UCSD-AML1 (cell line): ENCODE measurements around the gene ADSS1.

Experiments
- DNase-seq: peaks from one replicate; lab custom pipeline; 2025; ENCODE audit not compliant: unreplicated experiment; lab: John Stamatoyannopoulos, UW

The ADSS1 gene

DNA sequence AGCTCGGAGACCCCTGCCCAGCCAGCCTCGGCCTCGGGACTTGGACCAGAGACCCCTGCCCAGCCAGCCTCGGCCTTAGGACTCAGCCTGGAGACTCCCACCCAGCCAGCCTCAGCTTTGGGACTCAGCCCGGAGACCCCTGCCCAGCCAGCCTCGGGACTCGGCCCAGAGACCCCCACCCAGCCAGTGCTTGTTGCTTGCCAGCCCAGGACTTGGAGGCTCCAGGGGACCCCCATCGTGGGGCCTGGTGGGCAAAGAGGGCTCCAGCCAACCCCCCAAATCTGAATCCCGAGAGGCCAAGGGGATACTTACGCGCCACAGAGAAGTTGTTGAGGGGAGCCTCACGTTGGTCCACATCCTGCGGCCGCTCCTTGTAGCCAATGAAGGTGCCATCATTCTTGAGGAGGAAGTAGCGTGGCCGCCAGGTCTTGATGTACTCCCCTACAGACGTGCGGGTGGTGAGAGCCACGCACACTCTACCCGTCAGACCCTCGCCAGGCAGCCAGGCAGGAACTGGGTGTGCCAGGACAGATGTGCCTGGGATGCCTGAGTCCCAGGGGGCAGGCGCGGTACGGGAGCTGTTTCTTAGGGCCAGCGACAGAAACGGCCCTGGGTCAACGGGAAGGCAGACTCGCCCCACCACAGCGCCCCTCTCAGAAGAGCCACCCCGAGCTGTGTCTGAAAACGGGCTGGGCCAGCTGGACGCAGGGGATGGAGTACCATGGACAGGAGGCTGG is 55.9 kb downstream of the ADSS1 start:
- no peak for DNase-seq

DNA sequence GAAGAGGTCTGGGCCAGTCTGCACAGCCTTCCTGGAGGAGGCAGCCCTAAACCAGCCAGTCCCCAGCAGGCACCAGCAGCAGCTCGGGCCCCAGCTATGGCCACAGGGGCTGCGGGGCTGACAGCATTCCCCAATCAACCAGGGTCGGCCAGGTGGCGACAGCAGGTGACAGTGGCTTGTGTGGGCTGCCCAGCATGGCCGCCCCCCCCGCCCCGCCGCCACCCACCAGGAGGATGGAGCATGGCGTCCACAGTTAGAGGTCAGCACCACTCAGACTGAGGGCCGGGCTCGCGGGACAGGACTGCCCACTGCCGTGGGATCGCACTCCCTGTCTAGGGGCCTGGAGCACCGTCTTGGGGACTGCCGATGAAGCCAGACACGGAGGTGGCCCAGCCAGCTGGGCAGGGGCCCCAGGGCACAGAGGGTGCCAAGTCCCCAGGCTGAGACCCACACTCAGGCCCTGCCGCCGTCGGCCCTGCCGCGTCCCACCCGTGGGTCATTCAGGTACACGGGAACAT is 56.5 kb downstream of the ADSS1 start:
- DNase-seq, result no peak

DNA sequence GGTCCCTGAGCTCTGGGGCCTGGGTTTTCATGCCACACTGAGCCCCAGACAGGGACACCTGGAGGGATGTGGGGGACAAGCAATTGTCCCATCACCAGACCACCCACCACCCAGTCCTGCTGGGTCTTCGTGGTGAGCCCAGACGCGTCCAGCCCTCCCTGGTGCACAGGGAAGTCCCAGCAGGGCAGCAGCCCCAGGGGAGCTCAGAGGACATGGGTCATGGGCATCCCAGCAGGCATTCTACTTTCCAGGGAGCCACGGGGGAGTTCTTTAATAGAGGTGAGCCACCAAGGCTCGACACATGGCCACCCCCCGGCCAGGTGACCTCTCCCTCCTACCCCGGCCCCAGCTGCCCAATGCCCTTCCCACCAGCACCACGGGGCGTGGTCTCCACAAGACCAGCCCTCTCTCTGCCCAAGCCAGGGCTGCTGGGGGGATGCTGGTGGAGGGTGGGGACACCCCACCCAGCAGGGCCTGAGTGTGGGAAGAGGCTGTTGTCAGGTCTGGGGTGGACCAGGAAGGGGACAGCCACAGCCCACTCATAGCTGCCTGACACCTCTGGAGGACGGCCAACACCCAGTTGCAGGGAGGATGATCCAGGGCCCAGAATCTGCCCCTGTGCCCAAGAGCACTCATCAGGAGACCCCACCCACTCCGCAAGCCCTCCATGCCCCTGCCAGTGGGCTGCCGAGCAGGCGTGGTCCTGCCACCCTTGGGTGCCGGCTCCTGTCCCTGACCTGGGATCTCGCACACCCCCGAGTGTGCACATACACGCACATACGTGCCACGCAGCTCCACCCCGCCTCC is 57.4 kb downstream of the ADSS1 start:
- no peak for DNase-seq

DNA sequence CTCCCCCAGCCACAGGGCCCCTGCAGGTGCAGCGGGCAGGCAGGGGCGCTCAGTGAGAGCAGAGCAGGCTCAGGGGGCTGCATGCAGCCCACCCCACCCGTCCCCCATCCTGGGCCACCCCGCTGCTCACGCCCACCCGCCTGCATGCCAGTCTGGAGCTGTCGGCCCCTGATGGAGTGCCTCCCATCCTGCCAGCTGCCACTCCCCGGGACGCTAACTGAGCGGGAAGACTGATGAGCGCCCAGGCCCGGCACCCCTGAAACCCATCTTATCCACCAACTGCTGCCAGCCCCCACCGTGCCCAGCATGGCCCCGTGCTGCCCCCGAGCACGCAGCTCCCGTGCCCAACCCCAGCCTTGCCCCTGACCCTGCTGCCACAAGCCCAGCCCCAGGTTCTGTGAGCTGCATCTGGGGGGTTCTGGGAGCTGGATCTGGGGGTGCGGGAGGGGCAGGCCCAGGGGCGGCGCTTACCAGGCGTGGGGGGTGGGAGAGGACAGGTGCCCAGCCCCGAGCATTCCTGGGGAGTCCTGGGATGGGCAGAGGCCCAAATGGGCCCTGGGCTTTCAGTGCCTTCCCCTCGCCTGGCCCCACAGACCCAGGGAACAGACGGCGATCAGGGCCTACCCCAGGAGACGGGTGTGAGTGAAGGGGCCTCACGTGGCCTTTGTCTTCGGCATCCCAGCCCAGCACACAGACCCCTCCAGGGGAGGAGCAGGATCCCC is 58.2 kb downstream of the ADSS1 start:
- no peak for DNase-seq

DNA sequence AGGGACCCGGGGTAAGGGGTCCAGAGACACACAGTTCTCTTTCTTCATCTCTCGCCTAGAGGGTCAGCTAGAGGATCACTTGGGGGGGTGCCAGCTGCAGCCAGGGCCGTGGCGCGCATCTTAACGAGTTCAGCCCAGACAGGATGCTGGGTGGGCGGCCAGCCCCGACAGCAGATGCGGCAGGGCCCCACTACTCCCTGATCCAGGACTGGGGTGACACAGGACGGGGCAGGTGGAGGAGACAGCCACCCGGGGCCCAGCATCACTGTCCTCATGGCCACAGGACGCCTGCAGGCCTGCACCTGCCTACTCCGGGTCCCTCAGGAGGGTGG is 58.7 kb downstream of the ADSS1 start:
- DNase-seq, result no peak

DNA sequence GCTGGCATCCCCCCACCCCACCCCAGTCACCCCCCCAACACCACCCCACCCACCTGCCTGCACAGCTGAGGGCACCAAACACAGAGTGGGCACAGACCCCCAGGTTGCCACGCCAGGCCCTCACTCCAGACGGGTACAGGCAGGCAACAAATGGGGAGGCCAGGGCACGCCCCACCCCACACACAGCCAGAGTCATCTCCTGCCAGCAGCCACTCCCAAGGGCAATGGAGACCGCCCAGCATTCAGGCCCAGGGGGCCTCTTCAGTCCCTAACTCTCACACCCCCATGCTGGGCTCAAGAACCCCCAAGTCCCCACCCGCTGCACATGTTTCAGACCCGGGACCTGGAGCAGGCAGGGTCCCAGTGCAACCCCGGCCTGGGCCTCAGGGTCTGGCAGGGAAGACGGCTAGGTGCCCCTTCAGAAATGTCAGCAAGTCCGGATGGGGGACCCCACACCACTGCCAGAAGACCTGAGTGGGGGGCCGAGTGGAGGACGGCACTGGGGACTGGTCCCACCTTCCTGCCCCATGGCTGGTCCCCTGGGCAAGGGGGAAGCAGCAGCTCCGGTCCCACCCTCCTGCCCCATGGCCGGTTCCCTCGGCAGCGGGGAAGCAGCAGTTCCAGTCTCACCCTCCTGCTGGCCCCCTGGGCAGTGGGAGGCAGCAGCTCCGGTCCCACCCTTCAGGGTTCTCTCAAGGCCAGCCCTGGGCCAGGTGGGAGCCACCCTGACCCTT is 59.6 kb downstream of the ADSS1 start:
- no peak for DNase-seq

DNA sequence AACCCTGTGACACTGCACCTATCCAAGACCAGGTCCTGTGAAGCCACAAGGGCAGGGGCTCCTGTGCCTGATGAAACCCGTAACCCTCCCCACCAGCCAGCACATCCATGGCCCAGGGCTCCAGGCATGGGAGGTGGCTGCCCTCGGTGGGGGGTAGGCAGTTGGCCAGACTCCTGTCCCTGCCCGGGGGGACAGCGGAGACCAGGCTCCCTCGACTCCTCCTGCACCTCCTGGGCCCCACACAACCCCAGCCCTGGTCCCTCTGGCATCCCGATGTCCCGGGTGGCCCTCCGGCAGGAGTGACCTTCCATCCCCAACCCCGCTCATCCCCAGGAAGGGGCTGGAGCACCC is 60.2 kb downstream of the ADSS1 start:
- DNase-seq, result no peak

DNA sequence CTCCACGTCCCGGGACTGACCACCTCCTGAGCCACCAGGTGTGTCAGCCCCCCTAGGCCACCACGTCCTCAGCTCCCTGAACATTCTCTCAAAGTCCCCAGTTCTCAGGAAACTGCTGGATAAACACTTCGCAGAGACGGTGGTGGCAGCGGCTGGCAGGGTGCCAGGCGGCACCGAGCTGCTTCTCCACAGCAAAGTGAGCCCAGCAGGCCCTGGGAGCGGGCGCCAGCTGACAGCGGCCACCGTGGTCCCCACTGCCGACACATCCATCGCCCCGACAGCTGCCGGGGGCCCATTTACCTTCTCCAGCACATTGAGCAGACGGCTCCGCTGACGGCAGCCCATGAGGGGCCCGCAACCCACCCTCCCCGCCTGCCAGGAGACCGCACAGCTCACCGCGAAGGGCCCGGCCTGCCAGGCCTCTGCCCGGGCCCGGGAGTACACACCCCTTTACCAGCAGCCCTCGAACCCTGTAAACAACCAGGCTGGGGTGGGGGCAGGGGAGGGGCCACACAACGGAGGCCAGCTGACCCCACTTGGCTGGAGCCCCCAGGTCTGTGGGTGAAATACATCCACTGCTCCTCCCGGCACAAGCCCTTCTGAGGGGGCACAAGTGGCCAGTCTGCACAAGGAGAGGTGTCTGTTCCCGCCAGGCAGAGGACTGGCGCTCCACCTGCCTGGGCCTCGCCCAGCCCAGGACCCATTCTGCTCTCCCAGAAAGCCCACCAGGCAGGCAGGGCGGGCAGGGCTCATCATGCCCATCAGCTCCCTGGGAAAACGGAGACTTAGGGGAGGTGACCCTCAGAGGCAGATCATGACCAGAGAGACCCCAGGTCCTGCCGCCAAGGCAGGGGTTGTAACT is 61.0 kb downstream of the ADSS1 start:
- DNase-seq, result no peak

DNA sequence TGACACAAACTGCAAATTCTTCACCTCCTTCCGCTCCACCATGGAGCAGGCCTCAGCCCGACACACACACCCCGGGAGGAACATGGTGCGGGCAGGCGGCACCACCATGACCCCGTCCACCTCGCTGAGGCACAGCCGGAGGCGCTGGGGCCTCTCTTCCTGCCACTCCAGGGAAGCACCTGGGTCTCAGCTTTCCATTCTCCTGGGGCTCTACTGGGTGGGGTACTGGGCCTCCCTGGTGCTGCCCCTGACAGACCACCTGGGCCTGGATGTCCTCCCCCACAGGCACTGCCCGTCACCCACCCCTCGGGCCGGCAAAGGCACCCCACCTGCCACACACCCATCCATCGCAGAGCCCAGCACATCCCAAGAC is 61.7 kb downstream of the ADSS1 start:
- no peak for DNase-seq

DNA sequence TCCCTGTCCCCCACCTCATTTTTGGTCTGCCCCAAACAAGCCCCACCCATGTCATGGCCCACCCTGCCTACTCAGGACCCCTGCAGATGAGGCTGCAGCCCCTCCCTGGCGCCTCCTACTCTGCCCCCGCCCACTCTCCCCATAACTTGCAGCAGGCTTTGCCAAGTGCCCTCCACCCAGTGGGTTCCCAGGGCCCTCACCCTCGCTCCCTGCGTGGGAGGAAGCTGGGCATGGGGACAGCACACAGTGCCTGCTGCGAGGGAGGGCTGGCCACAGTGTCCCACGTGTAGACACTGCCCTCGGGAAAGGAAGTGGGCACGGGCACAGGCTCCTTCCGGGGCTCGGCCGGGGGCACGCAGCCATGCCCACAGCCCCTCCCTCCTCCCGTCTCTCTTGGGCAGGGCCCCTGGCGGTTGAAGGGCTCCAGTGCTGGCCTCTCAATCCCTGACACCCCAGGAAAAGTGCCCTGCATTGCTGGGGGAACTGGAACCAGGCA is 62.1 kb downstream of the ADSS1 start:
- DNase-seq, result peak; percentile 33

DNA sequence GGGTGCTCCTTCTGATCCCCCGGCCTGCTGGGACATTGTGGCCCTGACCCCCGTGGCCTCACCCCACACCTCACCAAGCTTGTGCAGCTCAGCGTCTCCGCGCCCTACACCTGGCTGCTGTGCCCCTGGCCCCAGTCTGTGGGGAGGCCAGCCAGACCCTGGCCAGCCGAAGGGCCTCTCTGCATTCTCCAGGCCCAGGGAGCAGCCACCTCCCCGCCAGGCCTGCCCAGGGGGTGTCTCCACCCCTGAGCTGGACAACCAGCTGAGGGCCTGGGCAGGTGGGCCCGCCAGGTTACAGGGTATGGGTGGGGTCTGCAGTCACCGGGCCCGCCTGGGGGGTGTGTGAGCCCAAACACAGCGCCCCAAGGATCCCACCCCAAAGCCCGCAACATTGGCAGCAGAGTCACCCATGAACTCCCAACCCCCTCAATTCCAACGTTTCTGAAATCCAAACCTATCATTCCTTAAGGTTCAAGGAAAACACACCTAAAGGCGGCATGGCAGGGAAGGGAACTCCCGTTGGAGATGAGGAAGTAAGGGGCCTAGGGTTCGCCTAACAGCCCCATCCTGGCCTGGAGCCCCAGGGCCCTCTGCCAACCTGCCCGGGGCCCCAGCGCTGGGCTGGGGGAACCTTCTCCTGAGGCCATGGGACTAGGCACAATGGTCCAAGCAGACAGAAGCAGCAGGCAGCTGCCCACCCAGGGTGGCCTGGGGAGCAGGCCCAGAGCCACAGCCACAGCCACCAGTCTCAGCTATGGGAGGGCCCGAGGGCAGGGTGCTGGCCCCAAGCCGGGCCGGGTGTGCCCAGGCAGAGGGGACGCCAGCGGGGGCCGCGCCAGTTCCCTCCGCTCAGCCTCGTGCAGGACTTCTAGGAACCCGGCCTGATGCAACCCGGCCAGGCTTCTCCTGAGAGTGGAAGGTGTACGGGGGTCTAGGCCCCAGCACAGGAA is 63.0 kb downstream of the ADSS1 start:
- no peak for DNase-seq

DNA sequence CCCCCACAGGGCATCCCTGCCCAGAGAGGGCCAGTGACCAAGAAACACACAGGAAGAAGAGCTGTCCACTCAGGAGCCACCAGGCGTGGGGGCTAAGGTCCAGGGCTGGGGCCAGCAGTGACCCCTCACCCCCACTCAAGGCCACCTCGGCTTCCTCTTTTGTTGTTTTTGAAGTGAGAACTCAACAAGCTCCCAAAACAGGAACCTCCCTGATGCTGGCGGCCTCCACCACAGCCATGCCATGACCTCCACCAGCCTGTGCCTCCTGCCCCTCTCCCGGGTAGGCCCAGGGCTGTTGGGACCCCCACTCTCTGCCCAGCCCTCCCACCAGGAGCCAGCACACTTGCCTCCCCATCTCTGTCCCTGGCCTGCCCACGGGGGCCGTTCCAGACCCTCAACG is 63.7 kb downstream of the ADSS1 start:
- peak; percentile 30 for DNase-seq

DNA sequence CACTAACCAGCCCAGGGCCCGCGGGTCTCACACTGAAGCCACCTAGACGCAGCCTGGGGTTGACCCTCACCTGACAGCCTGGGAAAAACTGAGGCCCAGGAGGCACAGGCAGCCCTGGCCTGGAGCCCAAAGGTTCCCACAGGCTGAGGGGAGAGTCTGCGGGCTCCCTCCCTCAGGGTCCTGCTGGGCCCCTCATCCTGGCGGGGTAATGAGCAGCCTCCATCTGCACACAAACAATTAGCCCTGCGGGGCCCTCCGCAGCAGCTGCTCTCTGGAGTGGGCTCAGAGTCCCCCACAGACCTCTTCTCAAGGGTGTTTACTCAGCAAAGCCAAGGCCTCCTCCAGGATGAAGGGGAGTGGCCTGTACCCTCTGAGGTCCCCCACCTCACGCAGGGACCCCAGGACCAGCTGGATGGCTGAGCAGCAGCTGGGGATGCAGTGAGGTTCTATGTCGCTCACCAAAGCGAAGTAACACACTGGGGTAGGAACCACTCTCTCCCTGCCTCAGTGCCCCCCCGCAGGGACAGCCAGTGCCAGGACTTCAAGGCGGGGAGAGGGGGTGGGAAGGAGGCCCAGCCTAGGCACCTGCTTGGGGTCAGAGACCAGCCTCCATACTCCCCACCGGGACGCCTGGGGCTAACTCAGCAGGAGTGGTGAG is 64.3 kb downstream of the ADSS1 start:
- no peak for DNase-seq

DNA sequence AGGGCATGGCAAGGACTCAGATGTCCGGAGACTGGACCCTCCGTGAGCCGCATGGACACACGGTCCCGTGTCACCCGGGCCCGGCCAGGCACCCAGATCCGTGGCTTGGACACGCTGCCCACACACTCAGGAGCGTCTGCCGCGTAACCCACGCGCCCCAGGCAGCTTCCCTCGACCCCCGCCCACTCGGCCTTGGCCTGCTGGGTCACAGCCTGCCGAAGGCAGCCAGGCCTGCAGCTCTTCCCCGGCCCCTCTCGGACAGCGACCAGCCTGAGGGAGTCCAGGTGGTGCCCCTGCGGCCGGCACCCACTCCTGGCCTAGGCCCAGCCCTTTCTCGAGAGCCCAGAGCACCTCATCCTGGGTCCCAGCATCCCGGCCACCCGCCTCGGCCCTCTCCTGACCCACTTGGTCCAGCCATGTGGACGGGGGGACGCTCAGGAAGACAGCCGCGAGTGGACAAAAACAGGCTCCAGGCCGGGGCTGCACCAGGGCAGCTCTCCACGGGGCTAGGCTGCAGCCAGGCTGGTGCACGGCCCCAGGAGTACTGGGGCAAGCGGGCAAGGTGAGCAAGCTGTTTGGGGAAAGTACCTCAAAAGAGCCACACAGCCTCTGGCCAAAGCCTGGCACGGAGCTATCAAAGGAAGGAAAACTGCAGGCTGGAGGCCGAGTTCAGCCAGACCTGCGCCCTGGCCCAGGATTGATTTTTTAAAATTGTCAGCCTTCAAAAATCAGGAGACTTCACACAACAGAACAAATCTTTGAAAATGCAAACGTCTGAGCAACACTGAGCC is 65.0 kb downstream of the ADSS1 start:
- DNase-seq, result no peak

DNA sequence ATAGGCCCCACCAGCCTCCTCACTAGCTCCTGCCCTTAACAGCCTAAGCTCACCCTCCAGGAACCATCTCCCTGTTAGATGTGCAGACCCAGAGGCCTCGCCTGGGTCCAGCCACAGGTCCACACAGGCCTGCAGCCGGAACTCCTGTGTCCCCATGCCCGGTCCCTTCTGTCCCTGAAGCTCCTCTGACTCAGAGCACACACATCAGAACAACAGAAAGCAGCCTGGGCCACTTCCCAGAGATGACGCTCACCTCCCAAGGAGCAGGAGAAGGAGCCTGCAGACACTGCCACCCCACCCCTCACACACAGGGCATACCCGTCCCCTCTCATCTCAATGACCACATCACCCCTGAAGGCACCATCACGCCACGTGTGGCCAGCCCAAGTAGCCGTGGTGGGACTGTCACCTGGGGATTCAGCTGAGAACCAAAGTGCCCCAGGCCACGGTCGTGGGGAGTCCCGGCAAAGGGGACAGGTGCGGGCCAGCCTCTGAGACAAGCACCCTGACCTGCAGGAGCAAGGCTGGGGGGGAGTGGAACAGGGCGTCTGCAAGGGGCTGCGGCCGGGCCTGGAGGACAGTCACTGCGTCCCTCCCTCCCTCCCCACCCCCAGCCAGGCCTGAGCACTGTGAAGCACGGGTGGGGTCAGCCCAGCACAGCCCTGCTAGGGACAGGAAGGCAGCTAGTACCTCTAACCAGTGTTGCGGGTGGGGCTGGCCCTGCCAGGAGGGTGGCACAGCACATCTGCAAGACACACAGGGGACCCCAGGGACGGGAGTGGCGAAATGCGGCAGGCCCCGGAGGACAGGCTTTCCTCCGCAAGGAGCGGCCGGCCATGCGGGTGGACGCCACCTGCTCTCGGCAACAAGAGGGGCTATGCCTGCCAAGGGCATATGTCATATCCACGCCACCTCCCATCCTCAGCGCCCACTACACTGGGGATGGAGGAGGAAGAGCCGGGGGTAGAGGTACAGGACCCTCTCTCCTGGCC is 66.0 kb downstream of the ADSS1 start:
- DNase-seq, result no peak

DNA sequence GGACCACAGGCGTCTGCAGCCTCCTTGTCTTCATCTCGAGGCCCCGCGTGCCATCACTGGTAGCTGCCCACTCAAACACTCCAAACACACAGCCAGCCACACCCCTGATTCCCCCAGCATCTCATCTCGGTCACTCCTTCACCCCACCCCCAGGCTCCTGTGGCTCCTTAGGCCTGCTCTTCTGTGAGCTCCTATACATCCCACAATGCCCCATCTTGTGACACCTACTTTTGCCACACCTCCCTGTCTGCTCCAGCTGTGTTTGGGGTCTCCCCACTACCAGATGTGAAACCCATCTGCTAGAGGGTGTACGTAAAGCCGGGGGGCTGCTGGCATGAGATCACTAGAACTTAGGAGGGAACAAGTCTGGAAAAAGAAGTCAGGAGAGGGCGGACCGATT is 67.4 kb downstream of the ADSS1 start:
- no peak for DNase-seq
